Activated T-cell treated with anti-CD3 and anti-CD28 coated beads, Interleukin-2, amount 50 U/mL, for 24 hours (primary cell): ENCODE data around the gene MYDGF.

Experiments
- DNase-seq: peaks from one replicate; pipeline ENCODE4 v3.0.0-alpha.2; 2020
- H3K27ac Mint-ChIP-seq: 2 replicates; pipeline ENCODE4 v1.8.0; 2020; ENCODE audit warnings: mild to moderate bottlenecking, mixed read lengths
- H3K27me3 Mint-ChIP-seq: 2 replicates; pipeline ENCODE4 v1.8.0; 2020; ENCODE audit warnings: mixed read lengths
- H3K36me3 Mint-ChIP-seq: 2 replicates; pipeline ENCODE4 v1.8.0; 2020; ENCODE audit warnings: low read depth, mixed read lengths
- H3K4me1 Mint-ChIP-seq: 2 replicates; pipeline ENCODE4 v1.8.0; 2020; ENCODE audit warnings: low read depth, mixed read lengths
- H3K4me3 Mint-ChIP-seq: 2 replicates; pipeline ENCODE4 v1.8.0; 2020; ENCODE audit warnings: mild to moderate bottlenecking, moderate library complexity, mixed read lengths
- H3K9me3 Mint-ChIP-seq: 2 replicates; pipeline ENCODE4 v1.8.0; 2020; ENCODE audit warnings: mixed read lengths

Gene MYDGF

DNA sequence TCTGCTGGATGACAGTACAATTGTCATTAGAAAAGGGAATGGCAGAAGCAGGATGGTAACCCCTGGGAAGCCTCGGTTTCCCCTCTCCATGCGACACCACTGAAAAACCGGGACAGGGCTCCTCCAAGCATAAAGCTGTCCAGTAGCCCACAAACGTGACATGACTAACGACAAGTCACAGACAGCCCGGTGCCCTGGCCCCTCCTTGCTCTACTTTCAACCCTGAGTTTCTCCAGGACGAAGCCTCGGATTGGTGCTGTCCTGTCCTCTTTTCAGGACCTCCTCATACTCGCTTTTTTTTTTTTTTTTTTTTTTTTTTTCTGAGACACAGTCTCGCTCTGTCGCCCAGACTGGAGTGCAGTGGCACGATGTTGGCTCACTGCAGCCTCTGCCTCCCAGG is 37.2 kb upstream of the MYDGF start:
- Mint-ChIP-seq H3K4me1 (peaks cover 14% of the 10 kb centered on the region), H3K27me3 (no peaks in the 10 kb centered on the region), H3K27ac (no peak overlapping the region), H3K36me3 (peaks cover 85% of the 10 kb centered on the region), H3K4me3 (no peak overlapping the region), H3K9me3 (no peaks in the 10 kb centered on the region)
- DNase-seq = no peak

DNA sequence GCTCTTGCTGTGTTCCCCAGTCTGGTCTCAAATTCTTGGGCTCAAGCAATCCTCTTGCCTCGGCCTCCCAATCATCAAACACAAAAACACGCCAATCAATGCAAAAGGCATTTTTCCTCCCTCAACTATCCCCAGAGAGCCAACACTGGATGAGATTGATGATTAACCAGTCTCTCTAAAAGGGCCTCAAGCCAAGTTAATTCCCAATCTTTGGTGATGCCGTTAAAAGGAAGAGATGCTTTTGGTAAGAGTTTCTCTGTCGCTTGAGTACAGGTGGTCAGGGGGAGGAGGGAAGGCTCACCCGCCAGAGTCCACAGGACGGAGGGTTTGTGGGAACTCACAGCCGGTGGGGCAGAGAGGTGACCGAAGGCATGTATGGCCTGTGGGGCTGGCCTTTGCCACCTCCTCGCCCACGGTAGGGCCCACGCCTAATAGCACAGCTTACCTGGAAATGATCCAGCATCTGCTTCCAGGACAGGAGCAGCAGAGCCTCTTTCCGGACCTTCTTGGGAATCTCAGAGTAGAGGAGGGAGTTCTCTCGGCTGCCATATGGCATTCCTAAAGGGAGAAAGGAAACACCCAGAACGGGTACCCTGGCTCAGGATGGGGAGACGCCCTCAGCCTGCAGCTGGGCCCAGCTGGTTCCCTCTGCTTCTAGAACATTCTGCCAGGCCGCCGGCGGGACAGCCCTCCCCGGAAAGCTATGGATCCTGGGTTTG is 35.4 kb upstream of the MYDGF start:
- no peaks in the 10 kb centered on the region for H3K27me3 Mint-ChIP-seq
- peaks cover 10% of the 10 kb centered on the region for H3K4me1 Mint-ChIP-seq
- no peaks in the 10 kb centered on the region for H3K9me3 Mint-ChIP-seq
- no peak for DNase-seq
- no peak overlapping the region for H3K4me3 Mint-ChIP-seq
- H3K36me3 Mint-ChIP-seq = peaks cover 85% of the 10 kb centered on the region
- H3K27ac Mint-ChIP-seq = no peak overlapping the region

- no peak overlapping the region for H3K27ac Mint-ChIP-seq
- peaks cover 3% of the 10 kb centered on the region for H3K4me1 Mint-ChIP-seq
- H3K36me3 Mint-ChIP-seq = peaks cover 86% of the 10 kb centered on the region
- H3K9me3 Mint-ChIP-seq = no peaks in the 10 kb centered on the region
- no peak for DNase-seq
- no peaks in the 10 kb centered on the region for H3K27me3 Mint-ChIP-seq
- no peak overlapping the region for H3K4me3 Mint-ChIP-seq
These were observed 34.2 kb upstream of the MYDGF start for GRCh38 chr19:4704317-4704673.

GRCh38 chr19:4703671-4704316 is 33.7 kb upstream of the MYDGF start:
- Mint-ChIP-seq H3K4me3 (no peak overlapping the region), H3K9me3 (no peaks in the 10 kb centered on the region), H3K36me3 (peaks cover 84% of the 10 kb centered on the region), H3K4me1 (no peaks in the 10 kb centered on the region), H3K27me3 (no peaks in the 10 kb centered on the region), H3K27ac (no peak overlapping the region)
- DNase-seq = no peak

- Mint-ChIP-seq H3K27ac (no peak overlapping the region), H3K27me3 (no peaks in the 10 kb centered on the region), H3K4me1 (no peaks in the 10 kb centered on the region), H3K9me3 (no peaks in the 10 kb centered on the region), H3K4me3 (no peak overlapping the region), H3K36me3 (peaks cover 84% of the 10 kb centered on the region)
- DNase-seq = no peak
These were observed 32.6 kb upstream of the MYDGF start for GRCh38 chr19:4702764-4703163.

DNA sequence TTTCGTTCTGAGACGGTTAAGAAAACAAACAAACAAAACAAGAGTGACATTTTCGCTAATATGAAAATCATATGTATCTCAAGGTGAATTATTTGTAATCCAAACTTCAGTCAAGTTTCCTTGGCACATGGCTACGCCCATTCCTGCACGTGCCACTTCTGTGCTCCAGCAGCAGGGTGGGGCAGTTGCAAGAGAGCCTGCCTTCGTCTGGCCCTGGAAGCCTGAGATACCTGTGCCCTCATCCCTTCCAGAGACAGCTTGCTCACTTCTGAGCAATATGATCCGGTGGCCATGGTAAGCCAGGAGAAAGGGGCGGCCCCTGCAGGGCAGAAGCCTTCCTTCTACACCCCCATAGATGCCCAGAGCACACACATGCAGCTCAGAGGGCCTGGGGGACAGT is 31.4 kb upstream of the MYDGF start:
- peaks cover 2% of the 10 kb centered on the region for H3K4me1 Mint-ChIP-seq
- no peaks in the 10 kb centered on the region for H3K9me3 Mint-ChIP-seq
- DNase-seq = no peak
- no peak overlapping the region for H3K27ac Mint-ChIP-seq
- no peak overlapping the region for H3K4me3 Mint-ChIP-seq
- peaks cover 88% of the 10 kb centered on the region for H3K36me3 Mint-ChIP-seq
- H3K27me3 Mint-ChIP-seq = no peaks in the 10 kb centered on the region

GRCh38 chr19:4700693-4700970 is 30.5 kb upstream of the MYDGF start:
- Mint-ChIP-seq H3K9me3 (no peaks in the 10 kb centered on the region), H3K27ac (no peak overlapping the region), H3K27me3 (no peaks in the 10 kb centered on the region), H3K36me3 (peaks cover 91% of the 10 kb centered on the region), H3K4me1 (peaks cover 2% of the 10 kb centered on the region), H3K4me3 (no peak overlapping the region)
- no peak for DNase-seq

DNA sequence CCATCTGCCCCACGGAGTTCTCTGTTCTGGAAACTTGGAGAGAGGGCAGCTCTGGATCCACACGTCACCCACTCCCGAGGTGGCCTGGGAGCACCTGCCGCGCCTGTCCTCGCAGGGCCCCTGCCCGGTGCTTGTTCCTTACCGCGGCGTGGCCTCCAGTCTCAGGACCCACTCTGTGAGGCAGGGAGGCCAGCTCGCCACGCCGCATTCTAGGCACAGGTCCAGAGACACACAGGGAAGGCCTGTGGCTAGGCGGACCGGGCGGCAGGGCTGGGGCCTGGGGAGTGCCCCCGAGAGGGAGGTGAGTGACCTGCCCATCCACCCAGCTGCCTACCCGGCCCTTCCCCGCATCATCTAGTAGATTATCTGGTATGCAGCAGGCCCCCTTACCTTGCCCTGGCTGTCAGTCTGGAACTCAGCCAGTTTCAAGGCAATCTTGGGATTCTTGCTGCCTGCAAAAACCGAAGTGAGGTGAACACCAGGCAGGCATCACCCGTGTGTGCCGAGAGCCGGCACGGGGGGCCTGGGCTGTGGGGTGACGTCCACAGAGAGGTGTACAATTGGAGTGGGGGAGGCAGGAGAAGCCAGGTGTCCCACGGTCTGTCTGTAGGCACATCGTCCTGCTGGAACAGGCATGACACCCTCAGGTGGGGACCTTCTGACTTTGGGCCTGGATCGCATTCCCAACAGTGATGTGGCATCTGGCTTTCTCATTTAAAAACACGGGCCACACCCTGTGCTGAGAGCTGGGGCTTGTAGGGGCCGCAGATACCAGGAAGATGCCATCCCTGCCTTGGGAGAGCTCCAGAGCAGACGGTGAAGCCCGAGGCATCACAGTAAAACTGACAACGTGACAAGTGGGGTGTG is 29.9 kb upstream of the MYDGF start:
- peaks cover 2% of the 10 kb centered on the region for H3K4me1 Mint-ChIP-seq
- no peaks in the 10 kb centered on the region for H3K9me3 Mint-ChIP-seq
- H3K36me3 Mint-ChIP-seq = peaks cover 92% of the 10 kb centered on the region
- no peak overlapping the region for H3K4me3 Mint-ChIP-seq
- no peak for DNase-seq
- H3K27ac Mint-ChIP-seq = no peak overlapping the region
- H3K27me3 Mint-ChIP-seq = no peaks in the 10 kb centered on the region

DNA sequence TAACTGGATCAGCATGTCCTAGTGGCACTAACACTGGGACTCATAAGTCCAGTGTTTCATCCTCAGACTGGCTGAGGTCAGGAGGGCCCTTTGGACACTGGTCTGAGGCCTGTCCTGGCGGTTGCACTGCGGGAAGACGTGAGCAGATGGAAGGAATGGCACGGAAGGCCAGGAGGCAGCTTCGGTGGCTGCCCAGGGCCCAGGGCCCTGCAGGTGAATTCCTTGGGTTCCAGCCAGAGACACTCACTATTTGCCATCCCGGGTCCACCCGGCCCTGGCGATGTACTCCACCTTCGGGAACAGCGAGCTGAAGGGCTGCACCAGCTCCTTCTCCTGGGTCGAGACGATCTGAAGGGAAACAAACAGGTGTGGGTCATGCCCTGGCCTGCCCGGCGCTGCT is 27.2 kb upstream of the MYDGF start:
- Mint-ChIP-seq H3K9me3 (no peaks in the 10 kb centered on the region), H3K4me1 (peaks cover 2% of the 10 kb centered on the region), H3K36me3 (peaks cover 95% of the 10 kb centered on the region), H3K27me3 (no peaks in the 10 kb centered on the region), H3K4me3 (no peak overlapping the region), H3K27ac (no peak overlapping the region)
- no peak for DNase-seq

GRCh38 chr19:4695224-4695731 is 25.1 kb upstream of the MYDGF start:
- DNase-seq = no peak
- Mint-ChIP-seq H3K36me3 (peaks cover 92% of the 10 kb centered on the region), H3K9me3 (no peaks in the 10 kb centered on the region), H3K27ac (no peak overlapping the region), H3K4me1 (peaks cover 2% of the 10 kb centered on the region), H3K4me3 (no peak overlapping the region), H3K27me3 (no peaks in the 10 kb centered on the region)

- no peaks in the 10 kb centered on the region for H3K9me3 Mint-ChIP-seq
- no peak for DNase-seq
- H3K27ac Mint-ChIP-seq = peak overlapping the region; percentile 27
- H3K4me3 Mint-ChIP-seq = no peak overlapping the region
- peaks cover 2% of the 10 kb centered on the region for H3K4me1 Mint-ChIP-seq
- peaks cover 92% of the 10 kb centered on the region for H3K36me3 Mint-ChIP-seq
- no peaks in the 10 kb centered on the region for H3K27me3 Mint-ChIP-seq
These were observed 24.3 kb upstream of the MYDGF start for GRCh38 chr19:4694211-4694987.

GRCh38 chr19:4693471-4694121 is 23.5 kb upstream of the MYDGF start:
- H3K4me3 Mint-ChIP-seq = no peak overlapping the region
- no peaks in the 10 kb centered on the region for H3K9me3 Mint-ChIP-seq
- DNase-seq = no peak
- H3K27me3 Mint-ChIP-seq = no peaks in the 10 kb centered on the region
- peaks cover 91% of the 10 kb centered on the region for H3K36me3 Mint-ChIP-seq
- H3K4me1 Mint-ChIP-seq = peaks cover 2% of the 10 kb centered on the region
- peak overlapping the region; percentile 44 for H3K27ac Mint-ChIP-seq

DNA sequence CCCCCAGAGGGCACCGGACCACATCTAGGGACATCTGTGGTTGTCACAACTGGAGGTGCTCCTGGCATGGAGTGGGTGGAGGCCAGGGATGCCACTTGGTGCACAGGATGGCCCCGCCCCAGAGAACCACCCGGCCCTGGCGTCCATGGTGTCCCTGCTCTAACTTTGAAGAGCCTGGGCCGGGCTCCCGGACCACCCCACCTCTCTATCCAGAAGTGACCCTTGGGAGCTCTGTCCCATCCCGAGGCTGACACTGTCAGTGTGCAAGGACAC is 22.9 kb upstream of the MYDGF start:
- DNase-seq = no peak
- Mint-ChIP-seq H3K27me3 (no peaks in the 10 kb centered on the region), H3K4me1 (peaks cover 2% of the 10 kb centered on the region), H3K9me3 (no peaks in the 10 kb centered on the region), H3K27ac (no peak overlapping the region), H3K36me3 (peaks cover 90% of the 10 kb centered on the region), H3K4me3 (no peak overlapping the region)
